GM18867 (cell line): Measurements from ENCODE around the gene STK17A.

Experiments used
- ATAC-seq: cut with Tn5 transposase; IDR thresholded peaks from one replicate; pipeline ENCODE4 v1.9.1; 2021; ENCODE audit warnings: mild to moderate bottlenecking, moderate library complexity; ENCODE audit not compliant: unreplicated experiment

The STK17A gene

DNA sequence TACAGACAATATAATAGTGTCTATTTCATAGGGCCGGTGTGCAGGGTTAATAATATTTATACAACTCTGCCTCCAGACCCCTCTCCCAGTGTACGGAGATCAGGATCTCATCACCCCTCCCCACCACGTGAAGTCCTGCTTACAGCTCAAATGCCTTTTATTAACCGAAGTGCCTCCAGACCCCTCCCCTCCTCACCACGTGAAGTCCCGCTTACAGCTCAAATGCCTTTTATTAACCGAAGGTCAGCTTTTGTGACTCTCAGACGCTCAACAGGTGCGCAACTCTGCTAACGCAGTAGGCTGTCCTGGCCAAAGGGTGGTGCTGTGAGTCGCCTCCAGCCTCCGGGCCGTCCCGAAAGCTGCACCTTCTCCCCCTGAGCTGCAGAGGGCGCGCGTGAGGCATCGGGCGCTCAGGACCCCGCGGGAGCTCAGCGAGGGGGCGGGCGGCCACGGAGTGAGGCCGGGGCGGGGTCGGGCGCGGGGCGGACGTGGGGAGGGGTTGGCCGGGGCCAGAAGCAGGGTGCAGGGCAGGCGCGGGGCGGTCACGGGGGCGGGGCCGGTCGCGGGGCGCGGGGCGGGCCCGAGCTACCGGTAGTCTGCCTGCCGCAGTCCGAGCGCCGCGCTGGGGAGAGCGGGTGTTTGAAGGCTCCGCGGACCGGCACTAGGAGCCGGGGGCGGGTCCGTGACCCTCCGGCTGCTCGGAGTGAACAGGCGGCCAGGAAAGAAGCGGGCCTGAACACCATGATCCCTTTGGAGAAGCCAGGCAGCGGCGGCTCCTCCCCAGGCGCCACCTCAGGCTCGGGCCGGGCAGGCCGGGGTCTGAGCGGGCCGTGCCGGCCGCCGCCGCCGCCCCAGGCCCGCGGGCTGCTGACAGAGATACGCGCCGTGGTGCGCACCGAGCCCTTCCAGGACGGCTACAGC lies at the start of gene STK17A:
TSS of gene STK17A (plus strand) at position 606 of the 921 bp plus-strand sequence. CDS start at position 742, 136 bp downstream.
- ATAC-seq = peak; percentile 70

DNA sequence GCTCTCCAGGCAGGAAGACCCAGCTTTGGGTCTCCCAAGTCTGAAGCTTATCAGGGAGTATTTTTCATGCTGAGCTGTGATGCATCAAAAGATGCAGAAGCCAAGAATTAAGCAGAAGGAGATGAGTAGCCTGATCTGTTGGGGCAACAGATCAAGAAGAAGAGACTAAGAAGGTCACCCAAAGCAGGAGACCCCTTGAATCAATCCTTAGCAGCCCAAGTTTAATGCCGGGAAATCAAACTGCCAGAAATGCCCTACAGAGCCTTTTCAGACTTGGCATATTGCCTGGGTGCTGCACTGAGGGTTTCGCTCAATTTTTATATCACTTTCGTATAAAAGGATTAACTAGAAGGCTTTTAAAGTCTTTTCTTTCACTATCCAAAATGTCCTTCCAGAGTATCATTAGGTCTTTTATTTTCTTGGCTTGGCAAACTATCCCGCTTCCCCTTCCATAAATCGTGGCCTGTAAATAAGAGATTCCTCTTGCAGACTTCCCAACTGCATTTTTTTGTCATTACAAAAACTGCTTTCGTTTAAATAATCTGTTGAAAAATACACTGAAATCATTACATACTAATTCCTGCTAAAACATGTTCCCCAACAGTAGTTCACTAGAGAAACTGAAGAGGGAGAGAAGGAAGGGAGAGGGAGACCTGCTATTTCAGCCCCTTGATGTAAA lies 49.0 kb upstream of the STK17A start:
- ATAC-seq = no peak

DNA sequence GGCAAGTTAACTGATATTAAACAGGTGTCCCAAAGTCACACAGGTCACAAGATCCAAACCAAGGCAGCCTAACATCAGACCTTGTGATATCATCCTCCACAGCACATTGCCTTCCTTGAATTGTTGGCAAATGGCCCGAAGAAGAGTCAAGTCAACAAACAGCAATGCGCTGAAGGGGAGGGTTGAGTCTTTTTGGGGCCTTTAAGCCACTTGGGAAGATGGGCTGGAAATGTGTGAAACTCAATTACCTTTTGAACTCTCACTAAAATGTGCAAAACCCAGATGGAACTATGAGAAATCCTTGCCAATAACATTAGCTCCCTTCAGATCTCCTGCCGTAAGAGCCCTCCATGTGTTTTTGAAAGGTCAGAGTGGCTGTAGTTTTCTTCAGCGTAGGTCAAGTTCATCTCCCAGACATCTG lies 47.9 kb upstream of the STK17A start:
- no peak for ATAC-seq

DNA sequence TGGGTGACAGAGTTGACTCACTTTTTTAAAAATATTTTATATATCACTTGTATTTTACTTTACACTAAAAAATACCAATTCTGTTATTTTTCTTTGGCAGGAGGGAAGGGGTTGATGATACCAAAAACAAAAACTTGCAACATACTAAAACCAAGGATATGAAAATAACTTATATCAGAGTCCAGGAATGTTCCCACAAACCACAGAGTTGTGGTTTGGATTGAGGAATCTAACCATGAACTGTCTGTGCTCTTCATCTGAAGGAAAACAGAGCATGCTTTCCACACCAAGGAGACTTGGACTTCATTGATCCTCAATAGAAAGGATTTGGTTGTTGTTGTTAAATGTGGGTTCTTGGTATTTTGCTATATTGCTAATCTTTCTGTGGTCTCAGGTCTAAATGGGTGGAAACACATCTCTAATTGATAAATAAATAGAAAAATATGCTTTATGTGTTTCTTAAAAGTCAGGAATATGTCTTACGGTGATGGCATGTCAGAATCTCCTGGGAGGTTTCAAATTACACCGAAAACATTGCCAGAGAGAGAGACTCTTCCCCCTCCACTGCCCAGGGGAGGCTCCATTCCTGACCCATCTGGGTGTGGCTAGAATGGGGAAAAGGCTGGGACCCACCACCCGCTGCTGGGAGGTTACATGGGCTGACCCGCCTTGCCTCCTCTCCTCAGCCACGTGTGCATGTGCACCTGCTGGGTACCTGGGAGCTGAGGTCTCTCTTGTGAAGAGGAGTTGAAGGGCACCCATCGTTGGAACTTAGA lies 46.9 kb upstream of the STK17A start:
- ATAC-seq = no peak

DNA sequence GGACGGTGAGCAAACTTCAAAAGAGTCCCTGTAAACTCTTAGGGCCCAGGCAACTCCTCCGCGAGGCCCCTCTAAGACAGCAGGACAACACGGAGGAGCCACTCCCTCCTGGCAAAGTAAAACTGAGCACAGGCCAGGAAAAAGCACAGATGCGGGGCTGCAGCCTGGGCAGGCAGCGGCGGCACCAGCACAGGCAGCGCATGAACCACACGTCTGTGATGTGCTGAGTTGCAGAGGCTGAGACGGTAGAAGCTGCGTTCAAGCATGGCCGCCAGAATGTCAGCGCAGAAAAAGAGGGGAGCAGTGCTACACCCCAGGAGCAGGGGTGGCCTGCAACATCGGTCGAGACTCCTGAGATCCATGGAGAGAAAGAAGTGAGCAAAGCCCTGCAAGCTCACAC lies 46.1 kb upstream of the STK17A start:
- ATAC-seq = no peak

DNA sequence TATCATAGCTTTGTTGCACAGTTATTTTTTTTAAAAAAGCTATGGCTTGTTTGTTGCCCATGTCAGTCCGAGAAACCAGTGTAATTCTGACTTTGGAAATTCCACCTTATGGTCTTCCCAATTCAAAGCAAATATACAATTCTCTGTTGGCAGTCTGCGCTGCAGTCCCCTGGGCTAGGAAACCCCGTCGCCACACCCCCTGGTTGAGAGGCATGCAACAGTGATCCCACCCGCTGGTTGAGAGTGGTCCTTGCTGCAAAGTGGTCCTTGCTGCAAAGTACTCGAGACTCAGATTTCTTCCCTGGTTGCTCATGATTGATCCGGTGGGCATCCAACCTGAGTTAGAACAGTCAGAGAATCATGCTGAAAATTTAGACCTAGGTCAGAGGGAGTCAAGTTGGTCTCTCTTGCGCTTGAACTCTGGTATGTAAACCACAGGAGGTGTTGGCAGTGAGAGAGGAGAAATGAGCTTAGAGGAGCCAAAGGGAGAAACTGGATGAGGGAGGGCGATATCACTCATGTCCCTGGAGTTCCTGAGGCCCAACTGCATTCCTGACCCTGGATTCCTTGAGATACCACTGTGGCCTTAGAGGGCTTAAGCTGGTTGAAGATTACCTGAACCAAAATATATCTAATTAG lies 45.0 kb upstream of the STK17A start:
- ATAC-seq = no peak

DNA sequence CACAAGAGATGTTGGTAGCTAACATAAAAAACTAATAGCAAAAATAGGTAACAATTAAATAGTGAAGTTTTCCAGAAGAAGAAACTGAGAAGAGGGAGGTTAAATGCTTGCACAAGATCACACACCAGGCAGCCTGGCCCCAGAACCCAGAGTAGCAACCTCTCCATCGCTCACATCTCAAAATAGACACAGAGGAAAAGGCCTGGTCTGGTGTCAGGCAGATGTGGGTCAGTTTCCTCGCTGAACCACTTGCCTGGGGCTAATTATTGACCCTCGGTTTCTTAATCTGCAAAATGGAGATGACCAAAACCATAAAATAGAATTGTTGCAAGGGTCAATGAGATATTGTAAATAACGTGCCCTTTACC lies 44.5 kb upstream of the STK17A start:
- no peak for ATAC-seq

DNA sequence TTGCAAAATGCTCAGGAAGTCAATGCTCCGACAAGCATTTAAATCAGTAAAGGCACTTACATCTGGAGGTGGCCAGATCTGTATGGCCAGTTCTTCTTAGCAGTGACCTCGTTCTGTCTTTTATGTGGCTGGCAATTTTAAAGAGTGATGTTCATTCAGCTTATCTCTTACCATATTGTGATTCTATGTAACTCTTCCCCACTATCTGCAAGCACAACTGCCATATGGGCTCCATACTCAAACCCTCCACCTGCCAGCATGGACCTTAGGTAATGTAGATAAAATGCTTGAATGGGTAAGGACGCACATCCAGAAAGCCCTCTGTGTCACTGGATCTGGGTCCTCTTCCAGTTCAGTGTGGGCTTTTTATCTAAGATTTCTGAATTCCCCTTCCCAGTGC lies 42.4 kb upstream of the STK17A start:
- no peak for ATAC-seq

DNA sequence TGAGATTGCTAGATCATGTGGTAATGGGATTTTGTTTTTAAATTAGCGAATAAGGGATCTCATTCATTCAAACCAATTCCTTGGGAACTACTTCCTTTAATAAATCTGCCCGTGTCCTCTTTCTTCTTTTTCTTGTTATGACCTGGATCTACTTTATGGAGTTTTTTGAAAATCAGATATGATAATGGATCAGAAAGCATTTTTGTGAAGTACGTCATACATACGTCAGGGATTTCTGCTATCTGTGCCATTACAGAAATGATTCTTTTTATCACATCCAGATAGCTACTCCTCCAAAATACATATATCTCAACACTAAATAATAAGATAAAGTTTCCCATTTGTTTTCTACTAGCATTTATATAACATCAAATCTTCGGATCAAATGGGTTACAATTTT lies 40.2 kb upstream of the STK17A start:
- no peak for ATAC-seq

DNA sequence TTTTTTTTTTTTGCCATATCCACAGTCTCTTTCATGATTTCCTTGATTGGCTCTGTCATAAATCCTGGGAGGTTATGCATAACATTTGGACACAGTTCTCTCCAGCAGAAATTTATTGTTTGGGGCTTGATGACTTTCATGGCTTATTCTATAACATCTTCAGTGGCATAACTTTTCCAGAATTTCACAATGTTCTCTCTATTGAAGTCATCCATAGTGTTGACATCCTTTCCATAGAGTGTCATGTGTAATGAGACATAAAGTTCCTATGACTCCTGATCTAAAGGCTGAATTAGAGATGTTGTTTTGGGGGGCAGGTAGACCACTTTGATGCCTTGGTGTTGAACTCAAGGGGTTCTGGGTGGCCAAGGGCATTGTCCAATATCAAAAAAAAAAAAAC lies 36.7 kb upstream of the STK17A start:
- no peak for ATAC-seq

DNA sequence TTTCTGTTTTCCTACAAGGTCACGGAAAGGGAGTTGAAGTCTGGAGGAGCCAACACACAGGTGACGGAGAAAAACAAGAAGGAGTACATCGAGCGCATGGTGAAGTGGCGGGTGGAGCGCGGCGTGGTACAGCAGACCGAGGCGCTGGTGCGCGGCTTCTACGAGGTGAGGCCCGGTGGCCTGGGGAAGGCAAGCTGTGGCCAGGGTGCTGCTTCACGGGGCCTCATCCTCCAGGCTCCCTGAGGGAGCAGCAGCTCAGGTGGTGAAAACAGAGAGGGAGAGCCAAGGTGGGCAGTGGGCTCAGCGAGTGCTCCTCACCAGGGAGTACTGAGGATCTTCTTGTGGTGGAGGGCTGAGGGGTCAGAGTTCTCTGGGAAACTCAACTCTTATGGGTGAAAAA lies 32.5 kb upstream of the STK17A start:
- ATAC-seq = no peak

DNA sequence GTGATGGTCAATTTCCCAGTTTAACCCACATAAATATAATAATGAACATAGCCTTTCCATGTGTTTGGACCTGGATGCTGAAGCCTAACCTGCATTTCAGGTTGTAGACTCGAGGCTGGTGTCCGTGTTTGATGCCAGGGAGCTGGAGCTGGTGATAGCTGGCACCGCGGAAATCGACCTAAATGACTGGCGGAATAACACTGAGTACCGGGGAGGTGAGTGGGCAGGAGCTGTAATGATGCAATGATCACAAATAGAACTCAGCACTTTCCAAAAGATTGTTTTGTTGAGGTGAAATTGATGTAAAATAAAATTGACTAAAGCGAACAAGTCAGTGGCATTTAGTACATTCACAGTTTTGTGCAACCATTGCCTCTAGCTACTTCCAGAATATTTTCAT lies 30.8 kb upstream of the STK17A start:
- no peak for ATAC-seq

DNA sequence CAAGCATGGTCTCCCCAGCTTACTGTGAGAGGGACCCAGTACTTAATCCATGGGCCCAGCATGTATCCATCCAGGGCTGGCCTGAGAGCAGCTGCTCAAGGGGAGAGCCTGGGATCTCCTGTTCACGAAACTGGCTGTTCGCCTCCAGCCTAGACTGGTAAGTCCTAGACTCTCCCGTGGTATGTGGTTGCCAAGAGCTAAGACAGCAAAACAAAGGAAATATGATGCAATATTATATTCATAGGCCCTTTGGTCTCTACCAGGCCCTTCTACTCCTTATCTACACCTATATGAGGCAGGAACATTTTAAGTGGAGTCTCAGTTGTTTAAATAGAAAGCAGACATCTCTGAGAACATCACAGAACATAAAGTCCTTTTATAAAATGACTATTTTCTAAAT lies 28.9 kb upstream of the STK17A start:
- no peak for ATAC-seq

DNA sequence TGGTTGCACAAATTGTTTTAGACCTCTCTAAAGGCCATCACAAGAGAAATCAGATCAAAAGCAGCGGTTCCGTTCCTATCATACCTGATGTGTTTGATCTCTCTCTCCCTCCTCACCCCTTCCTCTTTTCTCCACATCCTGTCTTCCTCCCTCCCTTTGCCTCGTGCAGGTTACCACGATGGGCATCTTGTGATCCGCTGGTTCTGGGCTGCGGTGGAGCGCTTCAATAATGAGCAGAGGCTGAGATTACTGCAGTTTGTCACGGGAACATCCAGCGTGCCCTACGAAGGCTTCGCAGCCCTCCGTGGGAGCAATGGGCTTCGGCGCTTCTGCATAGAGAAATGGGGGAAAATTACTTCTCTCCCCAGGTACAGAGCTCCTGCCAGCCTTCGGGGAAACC lies 28.5 kb upstream of the STK17A start:
- no peak for ATAC-seq

DNA sequence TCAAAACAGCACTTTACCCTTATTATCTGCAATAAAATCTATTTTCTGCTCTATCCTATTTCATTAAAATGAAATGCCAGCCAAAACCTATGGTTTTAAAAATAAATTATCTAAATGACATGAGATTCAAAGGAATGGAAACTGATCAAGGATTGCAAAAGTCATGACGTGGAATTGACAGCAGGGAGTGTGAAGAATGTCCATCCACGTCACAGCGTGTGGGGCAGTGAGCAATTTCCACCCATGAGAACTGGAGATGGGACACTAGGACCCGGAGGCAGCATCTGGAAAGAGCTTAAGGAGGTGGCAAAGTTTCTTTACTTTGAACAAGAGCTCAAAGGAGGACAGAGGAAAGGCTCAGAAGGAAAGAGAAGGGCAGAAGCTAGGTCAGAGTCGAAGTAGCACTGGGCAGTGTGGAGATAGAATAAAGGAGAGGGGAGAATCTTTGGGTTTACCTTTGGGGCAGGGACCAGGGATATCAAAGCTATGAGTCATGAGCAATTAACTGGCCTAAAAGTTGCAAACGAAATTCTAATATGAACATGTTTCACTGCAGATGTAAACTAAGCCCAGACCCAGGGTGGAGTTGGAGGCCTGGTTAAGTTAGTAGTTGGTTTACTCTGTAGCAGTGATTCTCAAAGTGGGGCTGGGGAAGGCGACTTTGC lies 24.9 kb upstream of the STK17A start:
- no peak for ATAC-seq

DNA sequence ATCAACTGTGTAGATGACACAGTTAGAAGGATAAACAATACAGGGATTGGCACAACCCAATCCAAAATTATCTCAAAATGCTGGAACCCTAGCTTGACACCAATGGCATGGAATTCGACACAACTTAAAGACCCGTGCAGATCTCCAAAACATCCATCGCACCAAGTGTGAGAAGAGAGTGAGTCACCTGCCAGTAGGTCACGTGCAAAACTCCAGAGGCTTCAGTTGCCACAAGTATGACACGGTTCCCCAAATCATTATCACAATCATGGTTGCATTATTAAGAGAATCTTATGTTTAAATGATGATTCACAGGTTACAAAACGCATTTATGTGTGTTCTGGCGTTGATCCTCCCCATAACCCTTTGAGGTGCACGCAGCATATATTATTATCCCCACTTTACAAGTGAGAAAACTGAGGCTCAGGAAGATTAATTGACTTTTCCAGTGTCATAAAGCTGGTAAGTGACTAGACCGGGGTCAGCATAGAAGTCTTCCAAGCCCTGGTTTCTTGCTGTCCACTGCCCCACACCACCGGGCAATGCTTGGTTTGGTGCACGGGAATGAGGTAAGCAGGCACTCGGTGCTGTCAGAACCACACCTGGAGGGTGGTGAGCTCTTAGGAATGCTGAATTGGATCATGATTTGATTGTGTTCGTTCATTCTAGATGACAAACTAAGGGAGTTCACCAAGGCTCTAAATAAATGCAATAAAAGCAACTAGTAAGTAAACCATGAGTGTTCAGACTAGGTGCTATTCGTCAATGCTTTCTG lies 23.6 kb upstream of the STK17A start:
- no peak for ATAC-seq

DNA sequence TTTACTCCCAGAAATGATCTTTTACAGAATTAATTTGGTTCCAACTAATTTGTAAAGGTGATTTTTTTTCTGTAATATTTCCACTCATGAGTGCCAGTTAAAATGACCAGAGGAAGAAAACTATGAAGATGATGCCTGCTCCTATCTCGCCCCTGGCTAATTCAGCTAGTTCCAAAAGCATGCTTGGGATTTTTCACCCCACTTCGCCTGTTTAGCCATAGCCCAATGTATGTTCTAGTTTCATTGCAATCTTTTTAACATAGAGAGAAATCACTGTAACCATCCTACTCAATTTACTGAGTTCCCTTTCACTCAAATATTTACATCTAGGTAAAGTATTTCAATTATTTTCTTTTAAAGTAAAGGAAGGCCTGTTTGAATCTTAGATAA lies 23.0 kb upstream of the STK17A start:
- no peak for ATAC-seq

DNA sequence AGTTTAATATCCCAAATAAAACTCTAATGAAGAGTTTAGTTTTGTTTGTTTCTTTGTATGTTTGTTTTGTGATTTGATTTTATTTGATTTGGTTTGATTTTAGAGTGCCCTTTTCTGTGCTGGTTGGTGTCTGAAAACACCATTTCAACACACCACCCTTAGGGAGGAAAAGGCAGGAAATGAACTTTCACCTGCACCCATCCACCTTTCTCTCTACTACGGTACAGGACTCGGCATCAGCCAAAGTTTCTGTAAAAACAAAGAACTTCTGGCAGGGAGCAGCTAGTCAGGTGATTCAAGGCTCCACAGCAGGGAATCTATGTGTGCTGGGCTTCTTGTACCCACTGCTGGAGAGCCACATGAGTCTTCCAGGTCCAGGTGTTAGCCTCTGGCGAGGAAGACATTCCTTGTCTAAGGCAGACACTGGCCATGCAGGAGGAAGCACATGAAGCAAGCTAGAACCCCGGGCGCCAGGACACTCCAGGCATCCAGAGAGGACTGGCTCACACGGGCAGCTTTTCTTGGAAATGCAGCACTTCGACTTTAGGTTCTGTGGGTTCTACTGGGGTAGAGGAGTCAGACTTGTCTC lies 22.1 kb upstream of the STK17A start:
- ATAC-seq = no peak

DNA sequence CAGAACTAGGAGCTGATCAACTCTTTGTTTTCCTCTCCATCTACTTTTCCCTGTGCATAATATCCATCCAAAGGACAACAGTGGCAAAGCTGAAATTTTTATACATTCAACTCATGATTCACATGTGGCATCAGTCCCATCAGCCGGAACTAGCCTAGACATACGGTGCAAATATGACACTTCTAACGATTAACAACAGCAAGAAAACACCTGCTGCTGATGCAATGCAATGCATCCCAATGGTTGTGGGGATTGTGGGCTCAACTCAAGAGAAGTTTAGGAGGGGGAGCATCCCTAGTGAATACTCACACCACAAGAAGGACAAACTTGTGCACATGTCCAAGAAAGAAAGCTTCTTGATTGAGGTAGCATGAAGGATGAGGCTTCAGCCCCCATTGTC lies 20.5 kb upstream of the STK17A start:
- no peak for ATAC-seq
